Gastrocnemius medialis (tissue), 4 donors: Measurements from ENCODE around the gene ADAM12. TPM values are rescaled to one million over a fixed set of nuclear protein-coding genes. Genes with fewer than 3 reads are reported as not detected.

Source experiments
- ATAC-seq, 2 donors: fragments of 150-250 bp; one replicate each; pipeline ENCODE4 v1.9.1; 2016
- DNase-seq, 2 donors: peaks; one replicate each; pipeline ENCODE4 v3.0.0-alpha.2; 2019
- H3K27ac ChIP-seq, 4 donors: fragments of 200-600 bp; sonication (generic); 1 replicate in 1 of 4; 2 replicates in 3 of 4; pipeline ENCODE4 v1.5.1; 2016 to 2018; ENCODE audit warnings: mild to moderate bottlenecking in 2 of 4, moderate library complexity in 1 of 4
- H3K27me3 ChIP-seq, 3 donors: fragments of 200-600 bp; sonication (generic) in 2 of 3; 1 replicate in 1 of 3; 2 replicates in 2 of 3; pipeline versions ENCODE4 v1.5.1 to v1.6.0; 2016 to 2019; ENCODE audit warnings: mild to moderate bottlenecking in 1 of 3, moderate library complexity in 1 of 3
- H3K36me3 ChIP-seq, 2 donors: fragments of 200-600 bp; sonication (generic) in 1 of 2; one replicate each; pipeline ENCODE4 v1.5.1; 2017 to 2018
- H3K4me1 ChIP-seq, 2 donors: fragments of 200-600 bp; sonication (generic) in 1 of 2; one replicate each; pipeline ENCODE4 v1.5.1; 2016 to 2017; ENCODE audit warnings: mild to moderate bottlenecking in 2 of 2
- H3K4me3 ChIP-seq, 4 donors: fragments of 200-600 bp; sonication (generic) in 3 of 4; 1 replicate in 1 of 4; 2 replicates in 3 of 4; pipeline ENCODE4 v1.5.1; 2016 to 2019; ENCODE audit warnings: mild to moderate bottlenecking in 2 of 4
- H3K9me3 ChIP-seq, 3 donors: fragments of 200-600 bp; sonication (generic) in 2 of 3; 1 replicate in 1 of 3; 2 replicates in 2 of 3; pipeline ENCODE4 v1.5.1; 2016 to 2019
- POLR2A ChIP-seq, 2 donors: fragments of 450-650 bp; IDR thresholded peaks; one replicate each; pipeline ENCODE4 v1.6.1; 2017; ENCODE audit warnings: antibody characterized with exemption in 2 of 2, mild to moderate bottlenecking in 2 of 2, moderate library complexity in 2 of 2
- in situ Hi-C, 4 donors: fragments of 200-750 bp; cut with MboI; loops; one replicate each; pipeline versions ENCODE4 v1.15.0 to v1.8.0; 2017; ENCODE audit warnings: low sequenced_read_pairs in 4 of 4
- intact Hi-C: fragments of 100-400 bp; cut with DNase I; formaldehyde crosslinking; loops from one replicate; pipeline ENCODE4 v1.15.1; 2023; ENCODE audit warnings: low total_unique reads
- total RNA-seq, 4 donors: library from RNA; depleted of rRNA; stranded (reverse); fragments of >200 nt; gene quantifications; one replicate each; pipeline versions ENCODE4 v1.1.0 to v1.2.3, GENCODE V29; 2016
- TF ChIP-seq, protein P1 (sequence below), 5 experiments: fragments of 450-650 bp in 3 of 5; fragments of 200-600 bp in 2 of 5; sonication (generic) in 2 of 5; IDR thresholded peaks in 4 of 5; conservative IDR thresholded peaks in 1 of 5; 1 replicate in 4 of 5; 2 replicates in 1 of 5; pipeline ENCODE4 v1.5.1; 2016 to 2019; ENCODE audit warnings: antibody characterized with exemption in 5 of 5, mild to moderate bottlenecking in 3 of 5, moderate library complexity in 3 of 5

The ADAM12 gene
- total RNA-seq, 4 donors from 2014 or later, result 0.10 TPM; not detected in 3

DNA sequence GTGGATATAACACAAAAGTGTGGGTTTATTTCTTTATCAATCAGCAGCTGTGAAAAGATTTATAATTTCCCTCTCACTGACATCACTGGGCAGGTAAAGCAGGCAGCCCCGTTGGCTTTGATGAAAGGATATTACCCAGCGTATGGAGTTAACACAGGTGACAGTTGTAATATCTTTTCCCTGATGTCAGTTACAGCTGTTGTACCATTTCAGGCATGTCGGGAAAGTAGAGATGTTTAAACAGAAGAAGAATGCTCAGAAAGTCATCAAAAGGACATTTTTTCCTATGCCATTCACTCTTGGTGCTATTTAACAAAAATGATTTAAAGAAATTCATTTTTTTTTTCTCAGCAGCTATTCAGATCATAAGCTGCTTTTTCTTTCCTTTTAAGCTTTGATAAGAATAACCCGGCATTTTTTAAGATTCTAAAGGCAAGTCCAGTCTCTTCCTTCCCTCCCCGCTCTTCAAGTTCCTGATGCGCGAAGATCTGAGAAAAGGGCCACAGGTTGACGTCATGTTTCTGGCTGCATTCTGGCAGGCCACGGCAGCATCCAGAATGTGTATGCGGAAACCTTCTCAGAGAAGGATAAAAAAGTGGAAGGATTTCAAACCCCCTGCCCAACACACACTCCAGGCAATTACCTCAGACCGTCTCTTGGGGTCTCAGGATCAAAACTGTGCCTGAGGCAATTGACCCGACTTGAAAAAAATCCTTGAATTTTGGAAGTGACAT lies 32.5 kb upstream of the ADAM12 start:
- TF ChIP-seq POLR2A (IDR thresholded peaks at IDR 0.05), result no peak
- TF ChIP-seq, protein P1, sequence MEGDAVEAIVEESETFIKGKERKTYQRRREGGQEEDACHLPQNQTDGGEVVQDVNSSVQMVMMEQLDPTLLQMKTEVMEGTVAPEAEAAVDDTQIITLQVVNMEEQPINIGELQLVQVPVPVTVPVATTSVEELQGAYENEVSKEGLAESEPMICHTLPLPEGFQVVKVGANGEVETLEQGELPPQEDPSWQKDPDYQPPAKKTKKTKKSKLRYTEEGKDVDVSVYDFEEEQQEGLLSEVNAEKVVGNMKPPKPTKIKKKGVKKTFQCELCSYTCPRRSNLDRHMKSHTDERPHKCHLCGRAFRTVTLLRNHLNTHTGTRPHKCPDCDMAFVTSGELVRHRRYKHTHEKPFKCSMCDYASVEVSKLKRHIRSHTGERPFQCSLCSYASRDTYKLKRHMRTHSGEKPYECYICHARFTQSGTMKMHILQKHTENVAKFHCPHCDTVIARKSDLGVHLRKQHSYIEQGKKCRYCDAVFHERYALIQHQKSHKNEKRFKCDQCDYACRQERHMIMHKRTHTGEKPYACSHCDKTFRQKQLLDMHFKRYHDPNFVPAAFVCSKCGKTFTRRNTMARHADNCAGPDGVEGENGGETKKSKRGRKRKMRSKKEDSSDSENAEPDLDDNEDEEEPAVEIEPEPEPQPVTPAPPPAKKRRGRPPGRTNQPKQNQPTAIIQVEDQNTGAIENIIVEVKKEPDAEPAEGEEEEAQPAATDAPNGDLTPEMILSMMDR (IDR thresholded peaks at IDR 0.05 in 4 of 5, conservative IDR thresholded peaks at IDR 0.05 in 1 of 5), result no peak
- no peak for ATAC-seq
- no peaks in the 10 kb centered on the region for H3K9me3 ChIP-seq
- no peaks in the 10 kb centered on the region for H3K27me3 ChIP-seq
- H3K4me3 ChIP-seq, result no peak overlapping the region
- DNase-seq, result no peak
- no peaks in the 10 kb centered on the region for H3K4me1 ChIP-seq
- in situ Hi-C loops, result no loop called here
- intact Hi-C loops, result no loop called here
- H3K27ac ChIP-seq, result no peak overlapping the region
- H3K36me3 ChIP-seq, result no peaks in the 10 kb centered on the region

DNA sequence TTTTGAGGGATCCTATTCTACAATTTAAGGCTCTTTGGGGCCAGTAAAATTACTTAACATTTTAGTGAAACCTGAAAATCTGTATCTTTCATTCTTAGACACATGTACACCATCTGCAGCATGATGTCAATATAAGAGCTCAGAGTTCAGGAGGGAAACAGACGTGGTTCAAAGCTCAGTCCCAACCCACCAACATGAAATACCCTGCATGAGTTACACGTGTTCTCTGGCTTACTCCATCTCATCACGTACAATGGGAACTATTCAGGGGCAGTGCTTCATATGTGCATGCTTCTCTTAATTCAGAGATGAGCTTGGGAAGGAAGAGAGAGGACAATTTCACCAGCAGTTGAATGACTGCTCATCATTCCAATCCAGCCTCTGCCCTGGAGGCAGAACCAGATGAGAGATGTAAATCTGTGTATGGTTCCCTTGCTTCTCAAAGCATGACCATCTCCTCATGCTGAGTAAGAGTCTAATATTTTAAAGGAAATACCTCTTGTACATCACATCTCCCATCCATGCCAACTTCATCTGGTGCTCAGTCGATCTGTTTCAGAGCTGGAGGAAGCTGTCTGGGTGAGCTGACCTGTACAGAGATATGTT lies 29.0 kb upstream of the ADAM12 start:
- in situ Hi-C loops, result no loop called here
- TF ChIP-seq, protein P1 (IDR thresholded peaks at IDR 0.05 in 4 of 5, conservative IDR thresholded peaks at IDR 0.05 in 1 of 5), result no peak
- no peak for TF ChIP-seq POLR2A (IDR thresholded peaks at IDR 0.05)
- no peak for DNase-seq
- H3K27ac ChIP-seq, result no peak overlapping the region
- H3K4me1 ChIP-seq, result no peaks in the 10 kb centered on the region
- intact Hi-C loops, result no loop called here
- no peak for ATAC-seq
- no peaks in the 10 kb centered on the region for H3K36me3 ChIP-seq
- no peak overlapping the region for H3K4me3 ChIP-seq
- H3K27me3 ChIP-seq, result no peaks in the 10 kb centered on the region
- no peaks in the 10 kb centered on the region for H3K9me3 ChIP-seq

DNA sequence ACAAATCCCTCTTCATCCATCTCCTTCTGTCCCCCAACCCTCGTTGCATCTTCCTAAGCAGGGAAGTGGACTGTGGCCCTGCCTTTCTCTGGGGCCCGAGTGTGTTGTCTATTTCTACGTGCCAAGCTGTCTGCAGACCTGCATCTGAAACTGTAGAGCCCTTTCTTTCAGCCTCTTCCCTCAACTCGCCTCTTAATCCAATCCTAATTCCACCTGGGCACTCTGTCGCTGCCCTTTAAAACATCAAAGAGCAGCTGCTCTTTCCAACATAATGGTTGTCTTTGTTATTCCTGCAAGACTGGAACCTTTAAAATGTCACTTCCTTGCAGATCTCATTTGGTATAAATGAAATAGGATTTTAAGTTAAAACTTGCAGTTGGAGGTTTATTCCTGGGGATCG lies 21.5 kb upstream of the ADAM12 start:
- no peak overlapping the region for H3K27ac ChIP-seq
- H3K4me1 ChIP-seq, result no peaks in the 10 kb centered on the region
- no peak for ATAC-seq
- no peak for DNase-seq
- H3K9me3 ChIP-seq, result no peaks in the 10 kb centered on the region
- H3K27me3 ChIP-seq, result peaks cover 0 to 3% (median 0%) of the 10 kb centered on the region in 3 donors
- H3K4me3 ChIP-seq, result no peak overlapping the region
- TF ChIP-seq POLR2A (IDR thresholded peaks at IDR 0.05), result no peak
- TF ChIP-seq, protein P1 (IDR thresholded peaks at IDR 0.05 in 4 of 5, conservative IDR thresholded peaks at IDR 0.05 in 1 of 5), result no peak
- intact Hi-C loops (no loop called here), in situ Hi-C loops (no loop called here)
- H3K36me3 ChIP-seq, result no peaks in the 10 kb centered on the region

DNA sequence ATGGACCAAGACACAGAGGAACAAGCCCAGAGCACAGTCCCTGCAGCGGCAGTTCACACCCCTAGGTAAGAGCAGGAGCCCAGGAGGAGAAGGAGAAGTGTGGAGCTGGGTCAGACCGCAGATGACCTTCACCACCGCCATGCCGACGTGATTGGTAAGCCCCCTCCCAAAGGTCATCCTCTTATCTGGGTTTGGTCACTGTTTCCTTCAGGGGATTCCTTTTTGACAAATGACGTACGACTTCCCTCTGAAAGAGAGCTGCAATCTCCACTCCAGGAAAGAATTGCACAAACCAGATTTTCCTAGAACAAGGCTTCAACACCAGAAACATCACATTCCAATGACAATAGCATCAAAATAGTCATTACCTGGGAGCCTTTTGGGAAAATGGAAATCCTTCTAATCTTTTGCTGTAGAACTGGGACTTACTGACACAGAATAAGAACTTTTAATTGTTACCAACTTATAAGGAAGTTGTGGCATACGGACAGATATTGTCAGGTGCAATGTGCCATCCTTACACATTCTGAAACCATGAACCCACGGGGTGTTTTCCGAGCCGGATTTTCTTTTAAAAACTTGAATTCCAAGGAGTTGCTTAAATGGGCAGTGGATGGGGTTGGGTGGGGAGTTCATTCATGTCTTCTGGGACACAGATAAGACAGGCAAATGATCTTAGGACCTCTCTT lies 20.8 kb upstream of the ADAM12 start:
- Histone ChIP-seq H3K9me3 (no peaks in the 10 kb centered on the region), H3K36me3 (no peaks in the 10 kb centered on the region), H3K27me3 (peaks cover 0 to 3% (median 0%) of the 10 kb centered on the region in 3 donors), H3K27ac (no peak overlapping the region), H3K4me3 (no peak overlapping the region), H3K4me1 (no peaks in the 10 kb centered on the region)
- in situ Hi-C loops (no loop called here), intact Hi-C loops (no loop called here)
- no peak for ATAC-seq
- no peak for TF ChIP-seq POLR2A (IDR thresholded peaks at IDR 0.05)
- TF ChIP-seq, protein P1 (IDR thresholded peaks at IDR 0.05 in 4 of 5, conservative IDR thresholded peaks at IDR 0.05 in 1 of 5), result no peak
- no peak for DNase-seq
